Endometrial microvascular endothelial cells (primary cell): ENCODE measurements around the gene ALDH1L2. TPM values are rescaled to one million over a fixed set of nuclear protein-coding genes. Genes with fewer than 3 reads are reported as not detected.
"Not testable (repeated sequence)": the region's sequence is repeated elsewhere in the genome, so short reads cannot be mapped to it uniquely, and the experiment has no call there.

ENCODE experiments used
- in situ Hi-C: cut with HindIII; loops from 2 replicates; pipeline ENCODE4 v1.10.0; 2017; ENCODE audit warnings: low sequenced_read_pairs, low pct_unique_long_range_greater_than_20kb; ENCODE audit errors: inconsistent ontology term
- total RNA-seq: library from RNA; depleted of rRNA; stranded (reverse); fragments of >200 nt; gene quantifications from one replicate; pipeline ENCODE4 v1.2.3, GENCODE V29; 2015; ENCODE audit errors: inconsistent ontology term

ALDH1L2 gene
- 0.56 TPM for total RNA-seq

- in situ Hi-C loops = no loop called here
These were observed at the start of gene ALDH1L2 for GRCh38 chr12:105084251-105085250. Gene ALDH1L2, minus strand, starts transcription at chr12:105084458. Its CDS starts 22 bp downstream, at chr12:105084436.

- in situ Hi-C loops = no loop called here
These were observed 36.3 kb upstream of the ALDH1L2 start for GRCh38 chr12:105120551-105120950.

- in situ Hi-C loops = no loop called here
These were observed 32.7 kb upstream of the ALDH1L2 start for GRCh38 chr12:105116969-105117368.

GRCh38 chr12:105113094-105113493 lies 28.8 kb upstream of the ALDH1L2 start:
- in situ Hi-C loops = no loop called here

GRCh38 chr12:105110851-105111250 lies 26.6 kb upstream of the ALDH1L2 start:
- in situ Hi-C loops = no loop called here

GRCh38 chr12:105109465-105110212 lies 25.4 kb upstream of the ALDH1L2 start:
- in situ Hi-C loops = no loop called here

- in situ Hi-C loops = no loop called here
These were observed 23.5 kb upstream of the ALDH1L2 start, which contains the start of gene WASHC4 for GRCh38 chr12:105107494-105108371. Gene WASHC4, plus strand, starts transcription at chr12:105107731. Its CDS starts 70 bp downstream, at chr12:105107801.

- in situ Hi-C loops = no loop called here
These were observed 22.9 kb upstream of the ALDH1L2 start for GRCh38 chr12:105107171-105107493.

- in situ Hi-C loops = no loop called here
These were observed 22.4 kb upstream of the ALDH1L2 start for GRCh38 chr12:105106621-105107020.

GRCh38 chr12:105104762-105105161 lies 20.5 kb upstream of the ALDH1L2 start:
- in situ Hi-C loops = no loop called here

- in situ Hi-C loops = no loop called here
These were observed 18.4 kb upstream of the ALDH1L2 start for GRCh38 chr12:105102673-105103072.

GRCh38 chr12:105100998-105101397 lies 16.7 kb upstream of the ALDH1L2 start:
- in situ Hi-C loops = no loop called here

GRCh38 chr12:105100207-105100985 lies 16.1 kb upstream of the ALDH1L2 start:
- in situ Hi-C loops = no loop called here

- in situ Hi-C loops = no loop called here
These were observed 15.1 kb upstream of the ALDH1L2 start for GRCh38 chr12:105099356-105099755.

GRCh38 chr12:105095338-105095737 lies 11.1 kb upstream of the ALDH1L2 start:
- in situ Hi-C loops = not testable (repeated sequence)

- in situ Hi-C loops = no loop called here
These were observed 8.1 kb upstream of the ALDH1L2 start for GRCh38 chr12:105092336-105092735.

- in situ Hi-C loops = no loop called here
These were observed 7.4 kb upstream of the ALDH1L2 start for GRCh38 chr12:105091476-105092206.
